CMK (cell line): Measurements from ENCODE around the gene SLC13A1.

Experiments
- DNase-seq: peaks from one replicate; pipeline ENCODE4 v3.0.0-alpha.2; 2010; ENCODE audit warnings: low read depth

Gene SLC13A1

DNA sequence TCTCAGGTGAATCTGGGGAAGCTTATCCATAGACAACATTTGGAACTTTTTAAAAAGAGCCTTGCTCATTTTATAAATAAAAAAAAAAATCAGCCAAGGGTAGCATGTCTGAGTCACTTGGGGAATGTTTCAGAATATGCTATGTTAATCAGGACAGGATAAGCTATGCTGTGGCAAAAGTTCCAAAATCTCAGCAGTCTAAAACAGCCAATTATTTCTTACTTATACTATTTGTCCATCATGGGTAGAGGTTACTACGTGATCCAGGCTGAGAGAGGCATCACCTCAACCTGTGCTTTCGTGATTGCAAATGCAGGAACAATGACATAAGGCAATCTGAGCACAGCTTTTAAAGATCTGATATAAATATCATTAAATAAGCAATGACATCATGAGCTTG lies 6.5 kb downstream of the SLC13A1 start:
- no peak for DNase-seq

DNA sequence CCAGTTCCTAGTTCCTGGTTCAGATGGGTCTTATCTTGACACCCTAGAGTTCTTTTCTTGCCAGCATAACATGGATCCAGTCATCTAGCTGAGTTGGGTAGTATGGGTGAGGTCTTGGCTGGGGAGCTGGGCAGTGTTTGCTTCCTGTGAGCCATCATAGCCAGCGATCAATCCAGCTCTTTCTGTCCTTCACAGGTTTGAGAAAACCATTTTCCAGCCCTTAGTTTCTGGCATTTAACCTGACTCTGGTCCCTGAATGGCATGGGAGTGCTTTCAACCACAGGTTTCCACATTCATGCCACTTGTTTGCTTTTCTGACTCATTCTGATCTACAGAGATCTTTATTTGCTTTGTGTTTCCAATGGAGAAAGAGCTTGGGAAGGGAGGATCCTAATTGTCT lies 8.6 kb downstream of the SLC13A1 start:
- DNase-seq = no peak

DNA sequence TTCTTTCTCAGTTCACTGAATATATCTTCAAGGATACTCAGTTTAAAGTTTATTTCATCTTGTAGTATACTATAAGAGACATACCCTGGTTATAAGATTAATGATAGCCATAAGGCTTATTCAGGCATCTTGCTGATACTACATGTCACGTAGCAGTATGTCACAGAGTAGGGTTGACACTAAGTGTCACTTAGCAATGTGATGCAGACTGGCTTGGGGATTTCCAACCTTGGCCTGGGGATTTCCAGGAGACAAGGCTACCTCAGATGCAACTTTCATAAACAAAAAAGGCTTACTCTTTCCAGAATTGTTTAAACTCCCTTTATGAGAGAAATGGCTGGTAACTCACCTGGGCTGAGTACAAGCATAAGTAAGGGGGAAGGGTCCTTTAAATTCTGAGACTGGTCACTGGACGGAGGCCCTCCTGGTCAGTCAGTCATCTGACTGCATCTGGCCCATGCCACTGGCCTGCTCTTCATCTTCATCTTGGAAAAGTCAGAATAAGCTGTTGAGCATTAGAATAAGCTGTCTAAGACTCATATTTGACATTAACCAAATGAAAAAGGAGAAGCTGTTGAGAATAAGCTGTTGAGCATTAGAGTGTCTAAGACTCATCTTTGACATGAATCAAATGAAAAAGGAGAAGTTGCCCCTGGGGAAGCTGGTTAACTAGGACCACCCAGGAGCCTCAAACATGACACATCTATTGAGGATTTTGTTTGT lies 9.5 kb downstream of the SLC13A1 start:
- no peak for DNase-seq

DNA sequence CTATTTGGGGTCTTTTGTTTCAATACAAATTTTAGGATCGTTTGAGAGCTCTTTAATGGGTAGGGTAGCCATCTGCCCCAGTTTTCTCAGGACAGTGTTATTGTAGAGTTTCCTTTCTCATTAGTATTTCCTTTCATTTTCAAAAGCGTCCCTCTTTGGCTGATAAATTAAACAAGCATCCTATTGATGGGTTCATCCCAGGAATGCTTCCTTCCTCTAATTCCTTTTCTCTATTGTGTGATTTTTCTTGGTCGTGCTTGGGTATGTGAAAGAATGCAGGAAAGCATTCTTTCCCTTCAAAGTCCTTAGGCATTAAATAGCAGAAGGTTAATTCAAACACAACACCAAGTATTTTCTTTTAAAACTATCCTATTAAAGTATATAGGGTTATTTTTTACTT lies 14.0 kb downstream of the SLC13A1 start:
- no peak for DNase-seq

DNA sequence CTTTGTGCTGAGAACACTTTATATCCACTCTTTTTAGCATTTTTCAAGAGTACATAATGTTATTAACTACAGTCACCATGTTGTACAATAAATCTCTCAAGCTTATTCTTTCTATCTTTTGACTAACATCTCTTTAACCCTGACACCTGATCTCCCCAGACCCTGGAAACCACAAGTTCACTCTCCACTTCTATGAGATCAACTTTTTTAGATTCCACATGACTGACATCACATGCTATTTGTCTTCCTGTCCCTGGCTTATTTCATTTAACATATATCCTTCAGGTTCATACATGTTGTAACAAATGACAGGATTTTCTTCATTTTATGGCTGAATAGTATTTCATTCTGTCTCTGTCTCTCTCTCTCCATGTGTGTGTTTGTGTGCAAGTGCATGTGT lies 15.5 kb downstream of the SLC13A1 start:
- no peak for DNase-seq

DNA sequence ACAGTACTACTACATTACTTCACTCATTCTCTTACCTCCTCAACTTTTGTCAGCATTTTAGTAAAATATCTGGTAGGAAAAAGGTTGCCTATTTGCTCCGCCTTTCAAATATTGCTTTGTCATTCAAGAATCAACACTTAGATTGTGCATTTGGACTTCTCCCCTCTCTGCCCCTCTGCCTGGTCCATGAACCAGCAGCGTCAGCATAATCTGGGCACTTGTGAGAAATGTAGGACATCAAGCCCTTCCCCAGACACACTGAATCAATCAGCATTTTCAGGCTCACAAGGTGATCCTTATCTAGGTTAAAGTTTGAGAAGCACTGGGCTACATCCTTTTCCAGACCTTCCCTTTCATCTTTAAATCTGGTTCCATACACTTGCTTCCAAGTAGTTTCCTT lies 16.3 kb downstream of the SLC13A1 start:
- no peak for DNase-seq

DNA sequence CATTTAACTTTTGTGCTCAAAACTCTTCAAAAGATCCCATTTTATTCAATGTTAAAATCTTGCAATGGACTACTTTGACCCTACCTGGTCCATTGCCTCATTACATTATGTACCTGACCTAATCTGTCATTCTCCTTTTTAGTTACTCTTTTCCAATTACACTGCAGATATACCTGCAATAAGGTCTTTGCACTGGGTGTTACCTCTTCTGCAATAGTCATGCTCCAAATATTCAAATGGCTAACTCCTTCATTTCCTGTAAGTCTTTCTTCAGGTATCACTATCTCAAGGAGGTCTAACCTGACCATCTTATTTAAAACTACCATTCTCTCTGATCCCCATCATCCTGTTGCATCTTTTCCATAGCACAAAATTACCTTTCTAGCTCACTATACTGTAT lies 22.3 kb downstream of the SLC13A1 start:
- DNase-seq = no peak

DNA sequence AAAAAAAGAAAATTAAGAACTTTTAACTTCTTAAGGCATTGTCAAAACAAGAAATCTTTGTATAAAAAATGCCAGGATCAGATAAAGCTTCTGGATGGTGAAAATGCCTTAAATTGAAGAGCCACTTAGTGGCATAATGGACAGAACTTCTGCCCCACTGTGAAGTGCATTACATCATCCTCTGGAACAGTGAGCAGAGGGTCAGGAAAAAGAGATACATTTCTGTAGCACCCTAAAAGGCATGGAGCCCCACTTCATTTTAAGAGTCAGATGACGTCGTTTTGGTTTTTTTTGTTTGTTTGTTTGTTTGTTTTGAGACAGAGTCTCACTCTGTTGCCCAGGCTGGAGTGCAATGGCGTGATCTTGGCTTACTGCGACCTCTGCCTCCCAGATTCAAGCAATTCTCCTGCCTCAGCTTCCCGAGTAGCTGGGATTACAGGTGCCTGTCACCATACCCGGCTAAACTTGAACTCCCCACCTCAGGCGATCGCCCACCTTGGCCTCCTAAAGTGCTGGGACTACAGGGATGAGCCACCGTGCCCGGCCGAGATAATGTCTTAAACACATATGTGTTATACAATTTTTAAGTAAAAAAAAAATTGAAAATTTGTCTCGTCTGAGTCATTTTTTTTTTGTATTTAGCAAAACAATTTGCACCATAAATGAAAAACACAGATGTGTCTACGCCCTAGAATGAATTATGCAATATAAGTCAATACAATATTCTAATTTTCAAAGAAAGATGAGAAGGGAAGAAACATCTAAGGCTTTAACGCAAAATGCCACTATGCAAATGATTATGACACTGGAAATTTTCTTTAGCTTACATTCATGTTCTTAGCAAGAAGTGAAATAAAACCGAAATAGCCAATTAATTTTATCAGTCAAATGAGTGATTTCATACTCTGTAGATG lies 29.2 kb downstream of the SLC13A1 start:
- DNase-seq = no peak

DNA sequence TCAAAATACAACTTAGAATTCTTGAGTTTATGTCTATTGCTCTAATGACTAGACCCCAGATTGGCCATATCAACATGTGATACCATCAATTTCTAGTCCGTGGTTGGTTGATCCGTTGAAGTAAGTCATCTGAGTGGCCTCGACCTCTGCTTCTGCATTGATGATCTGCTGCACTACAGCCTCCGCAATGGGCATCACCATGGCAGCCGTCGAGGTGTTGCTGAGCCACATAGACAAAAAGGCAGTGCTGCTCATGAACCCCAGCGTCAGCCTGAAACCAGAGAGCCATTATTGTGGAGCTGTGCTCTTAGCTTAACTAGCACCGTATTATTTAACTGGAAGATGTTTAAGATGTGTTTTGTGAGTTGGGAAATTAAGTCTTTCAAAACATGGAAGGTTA lies 30.7 kb downstream of the SLC13A1 start:
- DNase-seq = no peak

DNA sequence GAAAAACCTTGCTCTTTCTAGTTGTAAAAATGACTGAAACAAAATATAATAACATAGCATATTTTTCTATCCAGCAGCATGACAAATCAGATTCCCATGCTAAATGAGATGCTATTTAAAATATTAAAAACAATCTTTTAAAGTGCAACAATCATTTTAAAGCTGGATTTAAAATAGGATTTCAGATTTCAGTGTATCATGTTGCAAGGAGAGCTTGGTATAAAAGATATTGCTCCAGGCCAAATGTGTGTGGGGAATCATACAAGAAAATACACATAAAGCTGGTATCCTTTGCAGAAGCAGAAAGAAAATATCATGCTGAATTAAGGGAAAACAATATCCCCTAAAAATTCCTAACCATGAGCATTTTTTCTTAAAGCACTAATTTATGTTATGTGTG lies 42.2 kb downstream of the SLC13A1 start:
- DNase-seq = no peak

DNA sequence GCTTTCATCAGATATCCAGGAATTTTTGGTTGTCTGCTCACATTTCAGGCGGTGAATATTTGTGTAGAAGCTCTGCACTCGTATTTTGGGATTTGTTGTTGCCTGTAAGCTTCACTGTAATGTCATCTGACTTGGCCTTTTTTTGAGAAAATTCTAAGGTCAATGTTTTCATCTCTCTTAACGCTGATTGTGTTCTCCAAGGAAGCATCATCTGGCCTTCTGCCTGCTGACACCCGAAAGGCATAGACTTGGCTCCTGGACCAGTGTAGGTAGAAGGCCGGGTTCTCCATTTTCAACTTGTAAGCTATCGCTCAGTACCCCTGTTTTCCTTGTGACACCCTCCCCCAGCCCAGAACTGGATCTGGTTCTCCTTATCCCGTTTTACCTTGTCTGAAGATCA lies 44.2 kb downstream of the SLC13A1 start:
- no peak for DNase-seq

DNA sequence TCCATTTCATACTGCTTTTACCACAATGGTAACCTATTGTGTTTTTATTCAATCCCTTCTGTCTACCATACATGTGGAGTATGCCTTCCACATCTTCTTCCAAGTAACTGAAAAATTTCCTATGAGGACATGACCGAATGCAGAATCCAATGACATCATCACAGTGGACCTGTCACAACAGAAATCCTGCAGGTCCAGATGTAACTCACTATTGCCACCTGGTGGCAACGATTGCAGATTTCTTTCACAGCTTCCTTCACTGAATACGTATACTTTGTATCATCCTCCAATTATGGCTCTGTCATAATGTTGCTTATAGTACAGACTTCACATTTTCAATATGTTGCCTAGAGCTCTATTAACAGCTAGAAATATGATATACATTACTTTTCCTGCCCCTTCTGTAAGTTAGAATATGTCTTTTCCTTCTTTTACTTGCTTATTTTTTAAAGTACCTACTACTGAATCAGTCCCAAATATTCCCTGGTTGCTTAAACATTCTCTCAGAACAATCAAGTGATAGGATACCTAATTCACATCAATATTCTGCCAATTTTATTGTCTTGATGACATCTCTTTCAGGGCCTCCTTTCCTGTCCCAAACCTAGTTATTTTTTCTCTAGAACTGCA lies 45.4 kb downstream of the SLC13A1 start:
- peak; percentile 18 for DNase-seq

DNA sequence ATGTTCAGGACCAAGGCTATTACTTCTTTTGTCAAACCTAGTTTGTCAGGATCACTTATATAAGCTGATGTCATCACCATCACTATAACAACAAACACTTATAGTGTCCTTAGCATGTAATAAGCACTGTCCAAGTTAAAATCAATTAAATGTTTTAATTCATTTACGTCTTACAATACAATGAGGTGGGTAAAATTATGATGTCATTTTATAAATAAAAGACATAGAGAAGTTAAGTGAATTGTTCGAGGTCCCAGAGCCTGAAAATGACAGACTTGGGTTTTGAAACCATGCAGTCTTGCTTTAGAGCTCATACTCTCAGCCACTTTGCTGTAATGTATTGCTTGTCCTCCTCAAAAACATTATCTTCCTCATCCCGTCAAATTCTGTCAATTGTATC lies 48.3 kb downstream of the SLC13A1 start:
- no peak for DNase-seq

DNA sequence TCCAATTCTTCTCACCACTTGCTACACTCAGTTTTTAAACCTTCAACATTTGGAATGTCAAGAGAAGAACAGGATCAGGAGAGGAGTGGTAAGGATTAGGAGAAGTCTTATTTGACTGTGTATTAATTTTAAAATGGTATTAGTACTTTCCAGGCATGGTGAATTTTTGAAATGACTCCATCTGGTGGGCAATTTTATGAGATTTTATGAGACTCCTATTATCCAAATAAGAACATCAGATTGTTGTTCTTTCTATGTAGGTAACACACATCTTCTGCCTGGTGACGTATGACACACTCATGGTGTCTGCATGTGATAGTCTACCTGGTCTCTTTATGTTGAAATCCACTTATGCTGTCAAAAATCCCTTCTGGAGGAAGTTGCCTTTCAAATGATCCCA lies 51.0 kb downstream of the SLC13A1 start:
- DNase-seq = no peak

DNA sequence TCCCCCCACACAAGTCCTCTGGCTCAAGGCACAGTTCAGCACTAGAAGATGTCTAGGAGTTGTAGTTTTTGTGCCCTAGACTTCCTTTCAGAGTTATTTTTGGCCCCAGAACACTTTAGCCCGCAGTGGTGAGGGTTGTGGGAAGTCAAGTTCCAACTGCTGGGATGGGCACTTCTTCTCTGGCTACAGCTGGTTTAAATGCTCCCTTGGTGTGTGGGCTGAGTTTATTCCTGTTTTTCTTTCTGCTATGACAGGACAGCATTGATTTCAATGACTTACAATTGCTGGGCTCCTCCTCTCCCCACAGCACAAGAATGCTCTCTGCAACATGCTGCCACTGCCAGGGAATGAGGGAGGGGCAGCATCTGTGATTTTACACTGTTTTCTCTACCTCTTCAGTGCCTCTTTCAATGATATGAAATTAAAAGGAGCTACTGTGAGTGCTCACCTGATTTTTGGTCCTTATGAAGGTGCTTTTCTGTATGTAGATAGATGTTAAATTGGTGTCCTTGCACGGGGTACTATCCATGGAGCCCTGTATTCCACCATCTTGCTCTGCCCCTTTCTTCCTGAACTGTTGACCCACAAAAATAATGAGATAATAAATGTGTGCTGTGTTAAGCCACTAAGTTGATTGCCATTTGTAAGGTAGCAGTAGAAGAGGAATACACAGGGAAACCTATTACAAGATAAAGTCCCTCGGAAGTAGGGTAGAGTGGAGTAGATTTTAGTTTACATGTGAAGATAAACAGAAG lies 56.3 kb downstream of the SLC13A1 start:
- DNase-seq = no peak

DNA sequence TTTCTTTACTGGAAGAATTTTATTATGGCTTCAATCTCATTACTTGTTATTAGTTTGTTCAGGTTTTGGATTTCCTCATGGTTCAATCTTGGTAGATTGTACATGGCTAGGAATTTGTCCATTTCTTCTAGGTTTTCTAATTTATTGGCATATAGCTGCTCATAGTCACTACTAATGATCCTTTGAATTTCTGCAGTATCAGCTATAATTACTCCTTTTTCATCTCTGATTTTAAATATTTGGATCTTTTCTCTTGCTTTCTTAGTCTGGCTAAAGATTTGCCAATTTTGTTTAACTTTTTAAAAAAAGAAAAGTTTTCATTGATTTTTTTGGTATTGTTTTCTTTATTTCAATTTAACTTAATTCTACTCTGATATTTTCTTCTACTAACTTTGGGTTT lies 59.2 kb downstream of the SLC13A1 start:
- no peak for DNase-seq

DNA sequence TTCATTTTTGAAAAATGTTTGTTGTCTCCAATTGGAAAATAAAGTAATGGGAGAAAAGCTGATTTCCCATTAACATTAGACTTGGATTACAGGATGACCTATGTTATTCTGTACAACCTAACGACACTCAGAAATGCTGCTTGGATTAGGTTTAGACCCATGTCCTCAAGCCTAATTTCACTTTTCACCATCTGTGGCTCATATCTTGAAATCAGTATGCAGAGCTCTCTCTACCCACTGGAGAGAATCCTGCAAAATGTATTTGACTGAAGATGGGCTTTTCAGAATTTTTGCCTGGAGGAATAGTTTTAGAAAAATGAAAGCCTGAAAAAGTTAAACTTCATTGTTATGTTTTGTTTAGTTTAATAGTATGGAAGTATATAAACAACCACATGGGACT lies 63.8 kb downstream of the SLC13A1 start:
- no peak for DNase-seq

DNA sequence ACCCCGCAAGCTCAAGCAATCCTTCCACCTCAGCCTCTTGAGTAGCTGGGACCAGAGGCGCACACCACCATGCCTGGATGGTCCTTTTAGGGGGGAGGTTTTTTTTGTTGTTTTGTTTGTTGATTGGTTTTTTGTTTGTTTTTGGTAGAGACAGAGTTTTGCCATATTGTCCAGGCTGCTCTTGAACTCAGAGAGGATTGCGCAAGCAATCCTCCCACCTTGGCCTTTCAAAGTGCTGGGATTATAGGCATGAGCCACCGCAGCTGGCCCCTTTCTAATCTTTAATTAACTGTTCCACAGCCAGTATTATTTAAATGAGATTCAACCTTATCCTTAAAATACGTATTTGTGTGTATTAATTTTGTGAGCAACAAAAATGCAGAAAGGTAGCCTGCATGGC lies 65.8 kb downstream of the SLC13A1 start:
- DNase-seq = no peak

DNA sequence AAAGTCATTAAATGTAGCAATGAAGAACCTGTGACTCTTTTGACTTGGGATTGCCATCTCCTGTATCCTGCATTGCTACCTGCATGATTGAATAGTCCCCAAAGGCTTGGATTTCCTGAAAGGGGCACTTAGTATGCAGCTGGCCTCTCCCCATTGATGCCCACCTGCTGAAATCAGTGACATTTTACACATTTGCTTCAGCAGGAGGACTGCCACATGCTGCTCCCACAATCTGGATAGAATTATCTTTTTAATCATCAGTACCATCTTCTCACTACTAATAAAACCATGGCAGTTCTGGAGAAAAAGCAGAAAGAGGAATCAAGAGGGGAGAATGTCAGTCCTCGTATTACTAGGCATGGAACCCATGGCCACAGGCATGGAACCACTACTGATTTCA lies 67.8 kb downstream of the SLC13A1 start:
- no peak for DNase-seq

DNA sequence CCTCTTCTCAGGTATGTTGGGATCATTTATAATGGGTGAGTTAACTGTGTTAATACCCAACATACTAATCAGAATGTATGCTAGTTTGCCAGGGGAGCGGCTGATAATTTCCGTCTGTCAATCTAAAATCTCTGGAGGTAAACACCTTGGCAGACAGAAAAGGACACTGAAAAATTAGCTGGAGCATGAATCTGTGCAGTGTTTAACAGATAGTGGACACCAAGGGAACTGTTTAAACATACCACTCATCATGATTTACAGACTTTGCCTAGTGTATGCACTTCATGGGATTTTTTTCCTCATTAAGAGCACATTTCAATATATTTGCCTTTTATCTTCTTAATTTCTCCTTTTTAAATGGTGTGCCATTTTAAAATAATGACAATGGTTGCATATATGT lies 68.2 kb downstream of the SLC13A1 start:
- no peak for DNase-seq

DNA sequence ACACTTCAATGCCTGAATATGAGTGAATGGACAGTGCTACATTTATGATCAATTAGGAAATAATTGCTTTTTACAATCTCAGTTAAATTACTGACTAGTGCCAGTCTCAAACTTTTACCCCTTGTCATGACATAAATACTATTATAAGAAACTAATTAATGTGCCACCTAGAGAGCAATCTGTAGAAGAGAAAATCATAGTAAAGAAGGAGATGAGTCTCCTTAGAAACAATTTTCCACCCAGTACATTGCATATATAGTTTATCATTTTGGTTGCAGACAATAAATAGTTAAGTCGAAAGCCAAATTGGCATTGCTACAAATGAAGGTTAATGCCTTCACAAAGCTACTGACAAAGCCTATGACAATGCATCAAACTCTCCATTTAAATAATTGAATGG lies 68.6 kb downstream of the SLC13A1 start:
- DNase-seq = no peak

DNA sequence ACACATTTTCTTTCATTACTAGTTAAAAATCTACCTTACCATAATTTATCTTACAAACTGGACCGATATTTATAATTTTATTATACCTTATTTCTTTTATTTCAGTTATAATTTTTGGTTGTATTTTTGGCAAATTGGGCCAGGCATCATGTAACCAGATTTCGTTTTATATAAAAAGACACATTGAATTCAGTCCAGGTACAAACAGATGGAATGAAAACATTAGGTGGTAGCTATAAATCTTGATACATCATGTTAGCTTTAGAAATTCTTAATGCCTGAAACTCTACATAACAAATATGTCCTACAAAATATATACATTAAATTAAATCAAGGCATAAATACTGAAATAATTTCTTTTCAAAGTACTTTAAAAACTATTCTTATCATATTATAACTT lies 73.1 kb downstream of the SLC13A1 start:
- no peak for DNase-seq
